K562 treated with DMSO at 1 percent for 24 hours (cell line): ENCODE results near the gene POM121. TPM values are rescaled to one million over a fixed set of nuclear protein-coding genes. Genes with fewer than 3 reads are reported as not detected.

Experiments used
- total RNA-seq: library from RNA; unstranded; fragments of 300-600 nt; gene quantifications from 2 replicates; pipeline ENCODE4 v1.2.3, GENCODE V29; 2022; ENCODE audit warnings: low read depth; ENCODE audit not compliant: insufficient read depth

POM121 gene
- 83.8 and 86.2 TPM in 2 replicates for total RNA-seq

DNA sequence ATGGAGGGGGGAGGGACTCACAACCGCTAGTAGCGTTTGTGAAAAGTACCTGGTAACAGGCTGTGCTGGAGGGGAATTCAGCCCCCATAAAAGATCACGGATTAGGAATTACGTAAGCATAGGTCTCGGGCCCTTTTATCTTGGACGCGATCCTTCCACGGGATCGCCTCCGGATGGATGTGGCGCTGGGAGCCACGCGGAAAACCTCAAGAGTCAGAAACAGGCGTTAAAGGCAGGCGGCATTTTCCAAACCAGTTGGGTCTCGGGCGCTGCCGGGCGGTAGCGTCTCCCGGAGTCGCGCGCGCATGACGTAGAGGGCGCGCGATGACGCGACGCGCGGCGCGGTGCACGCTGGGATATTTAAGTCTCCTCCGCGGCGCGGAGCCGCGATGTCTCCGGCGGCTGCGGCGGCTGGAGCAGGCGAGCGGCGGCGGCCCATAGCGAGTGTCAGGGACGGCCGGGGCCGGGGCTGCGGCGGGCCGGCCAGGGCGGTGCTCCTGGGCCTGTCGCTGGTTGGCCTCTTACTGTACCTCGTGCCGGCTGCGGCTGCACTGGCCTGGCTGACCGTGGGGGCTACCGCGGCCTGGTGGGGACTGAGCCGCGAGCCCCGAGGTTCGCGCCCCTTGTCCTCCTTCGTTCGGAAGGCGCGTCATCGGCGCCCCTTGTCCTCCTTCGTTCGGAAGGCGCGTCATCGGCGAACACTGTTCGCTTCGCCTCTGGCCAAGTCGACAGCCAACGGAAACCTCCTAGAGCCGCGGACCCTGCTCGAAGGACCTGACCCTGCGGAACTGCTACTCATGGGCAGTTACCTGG lies at the start of gene POM121:
POM121 (plus strand) TSS at position 363 of the 813 bp plus-strand sequence; CDS start at position 390, 27 bp downstream.

DNA sequence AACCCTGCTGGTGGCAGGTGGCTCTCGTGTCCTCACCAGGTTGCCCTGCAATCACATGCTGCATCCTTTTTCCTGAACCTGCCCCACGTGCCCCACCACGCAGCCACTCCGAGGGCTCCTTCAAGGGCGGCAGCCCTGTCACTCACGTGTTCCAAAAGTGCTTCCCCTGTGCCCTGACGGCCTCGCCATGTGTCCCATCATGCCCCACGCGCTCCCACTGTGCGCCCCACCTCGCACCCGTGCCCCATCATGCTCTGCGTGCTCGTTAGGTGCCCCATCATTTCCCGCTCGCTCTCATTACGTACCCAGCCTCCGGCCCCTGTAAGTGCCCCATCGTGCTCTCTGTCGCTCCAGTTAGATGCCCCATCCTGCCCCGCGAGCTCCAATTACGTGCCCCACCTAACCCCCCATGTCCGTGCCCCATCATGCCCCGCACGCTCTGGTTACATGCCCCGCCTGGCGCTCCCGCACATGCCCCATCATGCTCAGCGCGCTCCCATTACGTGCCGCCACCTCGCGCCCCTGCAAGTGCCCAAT lies 44.2 kb downstream of the POM121 start, which contains the start of gene TRIM74:
TRIM74 (minus strand) TSS at position 487 of the 537 bp plus-strand sequence. CDS start 3,309 bp downstream, outside the sequence.

Other genes starting within 250 kb of the POM121 start
- 6.3 and 7.3 TPM in 2 replicates for gene TYW1B, start 96.9 kb upstream of the POM121 start, total RNA-seq
- 0.60 TPM in 1 of 2 replicates, not detected in the other for gene TRIM74, start 44.4 kb downstream of the POM121 start, total RNA-seq
- not detected in 2 replicates for gene SPDYE8, start 104.7 kb downstream of the POM121 start, total RNA-seq
- gene SPDYE11, start 132.8 kb downstream of the POM121 start, total RNA-seq = not detected in 2 replicates
- gene SPDYE9, start 160.9 kb downstream of the POM121 start, total RNA-seq = not detected in 2 replicates